ENCODE results near the gene MZB1. TPM values are rescaled to one million over a fixed set of nuclear protein-coding genes. Genes with fewer than 3 reads are reported as not detected.
"Not testable (repeated sequence)": the region's sequence is repeated elsewhere in the genome, so short reads cannot be mapped to it uniquely, and the experiment has no call there.

Gene MZB1
- total RNA-seq, 1 donor from 2014 or later = 0.38 TPM

DNA sequence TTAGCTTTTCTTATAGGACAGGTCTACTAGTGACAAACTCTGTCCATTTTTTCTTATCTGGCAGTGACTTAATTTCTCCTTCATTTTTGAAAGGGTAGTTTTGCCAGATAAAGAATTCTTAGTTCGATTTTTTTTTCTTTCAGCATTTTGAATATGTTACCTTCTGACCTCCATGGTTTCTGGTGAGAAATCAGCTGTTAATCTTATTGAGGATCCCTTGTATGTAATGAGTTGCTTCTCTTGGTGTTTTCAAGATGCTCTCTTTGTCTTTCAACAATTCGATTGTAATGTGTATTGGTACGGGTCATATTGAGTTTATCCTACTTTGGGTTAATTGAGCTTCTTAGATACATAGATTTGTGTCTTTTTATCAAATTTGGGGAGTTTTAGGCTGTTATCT is 35.5 kb downstream of the MZB1 start:
- TF ChIP-seq, protein P1, sequence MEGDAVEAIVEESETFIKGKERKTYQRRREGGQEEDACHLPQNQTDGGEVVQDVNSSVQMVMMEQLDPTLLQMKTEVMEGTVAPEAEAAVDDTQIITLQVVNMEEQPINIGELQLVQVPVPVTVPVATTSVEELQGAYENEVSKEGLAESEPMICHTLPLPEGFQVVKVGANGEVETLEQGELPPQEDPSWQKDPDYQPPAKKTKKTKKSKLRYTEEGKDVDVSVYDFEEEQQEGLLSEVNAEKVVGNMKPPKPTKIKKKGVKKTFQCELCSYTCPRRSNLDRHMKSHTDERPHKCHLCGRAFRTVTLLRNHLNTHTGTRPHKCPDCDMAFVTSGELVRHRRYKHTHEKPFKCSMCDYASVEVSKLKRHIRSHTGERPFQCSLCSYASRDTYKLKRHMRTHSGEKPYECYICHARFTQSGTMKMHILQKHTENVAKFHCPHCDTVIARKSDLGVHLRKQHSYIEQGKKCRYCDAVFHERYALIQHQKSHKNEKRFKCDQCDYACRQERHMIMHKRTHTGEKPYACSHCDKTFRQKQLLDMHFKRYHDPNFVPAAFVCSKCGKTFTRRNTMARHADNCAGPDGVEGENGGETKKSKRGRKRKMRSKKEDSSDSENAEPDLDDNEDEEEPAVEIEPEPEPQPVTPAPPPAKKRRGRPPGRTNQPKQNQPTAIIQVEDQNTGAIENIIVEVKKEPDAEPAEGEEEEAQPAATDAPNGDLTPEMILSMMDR (IDR thresholded peaks at IDR 0.05; ENCODE audit: unreplicated experiment) = no peak

DNA sequence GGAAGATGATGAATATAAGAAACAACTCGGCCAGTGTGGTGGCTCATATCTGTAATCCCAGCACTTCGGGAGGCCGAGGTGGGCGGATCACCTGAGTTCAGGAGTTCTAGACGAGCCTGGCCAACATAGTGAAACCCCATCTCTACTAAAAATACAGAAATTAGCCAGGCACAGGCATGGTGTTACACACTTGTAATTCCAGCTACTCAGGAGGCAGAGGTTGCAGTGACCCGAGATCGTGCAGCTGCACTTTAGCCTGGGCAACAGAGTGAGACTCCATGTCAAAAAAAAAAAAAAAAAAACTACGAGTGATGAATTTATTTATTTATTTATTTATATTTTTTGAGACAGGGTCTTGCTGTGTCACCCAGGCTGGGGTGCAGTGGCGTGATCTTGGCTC is 41.9 kb downstream of the MZB1 start:
- not testable (repeated sequence) for DNase-seq (ENCODE audit: low spot score); H3K27me3 Mint-ChIP-seq (ENCODE audit: unreplicated experiment); H3K9me3 Mint-ChIP-seq (ENCODE audit: unreplicated experiment); H3K4me3 Mint-ChIP-seq (ENCODE audit: unreplicated experiment); H3K27ac Mint-ChIP-seq (ENCODE audit: unreplicated experiment); H3K36me3 Mint-ChIP-seq (ENCODE audit: low read depth, unreplicated experiment)
- peaks cover 11% of the 10 kb centered on the region for H3K4me1 Mint-ChIP-seq (ENCODE audit: unreplicated experiment)

More for the DNA sequence above, 35.5 kb downstream of the MZB1 start:
- H3K4me3 Mint-ChIP-seq (ENCODE audit: unreplicated experiment) = no peak overlapping the region
- peaks cover 3% of the 10 kb centered on the region for H3K36me3 Mint-ChIP-seq (ENCODE audit: low read depth, unreplicated experiment)
- no peaks in the 10 kb centered on the region for H3K9me3 Mint-ChIP-seq (ENCODE audit: unreplicated experiment)
- no peak for DNase-seq (ENCODE audit: low spot score)
- no peaks in the 10 kb centered on the region for H3K27me3 Mint-ChIP-seq (ENCODE audit: unreplicated experiment)
- no peak overlapping the region for H3K27ac Mint-ChIP-seq (ENCODE audit: unreplicated experiment)
- H3K4me1 Mint-ChIP-seq (ENCODE audit: unreplicated experiment) = no peaks in the 10 kb centered on the region

GRCh38 chr5:139345442-139345841 is 44.3 kb downstream of the MZB1 start:
- H3K27ac Mint-ChIP-seq (ENCODE audit: unreplicated experiment); H3K27me3 Mint-ChIP-seq (ENCODE audit: unreplicated experiment): not testable (repeated sequence)
- peak overlapping the region; percentile 15 for H3K4me3 Mint-ChIP-seq (ENCODE audit: unreplicated experiment)

DNA sequence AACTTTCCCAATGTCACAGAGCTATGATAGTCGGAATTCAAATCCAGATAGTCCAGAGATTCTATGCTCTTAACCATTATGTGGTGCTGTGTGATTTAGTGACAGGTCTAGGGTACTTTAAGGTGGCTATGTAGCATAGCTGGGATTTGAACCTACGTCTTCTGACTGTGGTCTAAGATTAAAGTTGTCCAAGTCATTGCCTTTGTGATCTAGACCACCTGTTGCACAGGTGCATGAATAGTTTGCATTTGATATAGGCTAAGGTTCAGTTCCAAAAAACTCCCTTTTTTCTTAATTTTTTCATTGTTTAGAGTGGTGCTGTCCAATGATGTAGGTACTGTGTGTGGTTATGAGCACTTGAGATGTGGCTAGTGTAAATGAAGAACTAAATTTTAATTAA is 45.5 kb downstream of the MZB1 start:
- Mint-ChIP-seq H3K4me1 (ENCODE audit: unreplicated experiment) (peaks cover 27% of the 10 kb centered on the region), H3K4me3 (ENCODE audit: unreplicated experiment) (no peak overlapping the region), H3K27ac (ENCODE audit: unreplicated experiment) (no peak overlapping the region), H3K9me3 (ENCODE audit: unreplicated experiment) (no peaks in the 10 kb centered on the region), H3K27me3 (ENCODE audit: unreplicated experiment) (peaks cover 8% of the 10 kb centered on the region), H3K36me3 (ENCODE audit: low read depth, unreplicated experiment) (no peaks in the 10 kb centered on the region)
- no peak for DNase-seq (ENCODE audit: low spot score)
- TF ChIP-seq, protein P1 (IDR thresholded peaks at IDR 0.05; ENCODE audit: unreplicated experiment) = no peak

More at GRCh38 chr5:139345442-139345841, 44.3 kb downstream of the MZB1 start:
- H3K36me3 Mint-ChIP-seq (ENCODE audit: low read depth, unreplicated experiment); H3K9me3 Mint-ChIP-seq (ENCODE audit: unreplicated experiment); DNase-seq (ENCODE audit: low spot score): not testable (repeated sequence)
- peaks cover 27% of the 10 kb centered on the region for H3K4me1 Mint-ChIP-seq (ENCODE audit: unreplicated experiment)

GRCh38 chr5:139343476-139343875 is 46.2 kb downstream of the MZB1 start:
- Mint-ChIP-seq H3K4me1 (ENCODE audit: unreplicated experiment) (peaks cover 27% of the 10 kb centered on the region), H3K36me3 (ENCODE audit: low read depth, unreplicated experiment) (no peaks in the 10 kb centered on the region), H3K9me3 (ENCODE audit: unreplicated experiment) (no peaks in the 10 kb centered on the region), H3K27ac (ENCODE audit: unreplicated experiment) (no peak overlapping the region), H3K4me3 (ENCODE audit: unreplicated experiment) (peak overlapping the region; percentile 97), H3K27me3 (ENCODE audit: unreplicated experiment) (peaks cover 8% of the 10 kb centered on the region)
- TF ChIP-seq, protein P1 (IDR thresholded peaks at IDR 0.05; ENCODE audit: unreplicated experiment) = no peak
- DNase-seq (ENCODE audit: low spot score) = no peak

- Mint-ChIP-seq H3K4me1 (ENCODE audit: unreplicated experiment) (peaks cover 27% of the 10 kb centered on the region), H3K27ac (ENCODE audit: unreplicated experiment) (peak overlapping the region; percentile 99), H3K27me3 (ENCODE audit: unreplicated experiment) (peaks cover 8% of the 10 kb centered on the region), H3K36me3 (ENCODE audit: low read depth, unreplicated experiment) (no peaks in the 10 kb centered on the region), H3K9me3 (ENCODE audit: unreplicated experiment) (no peaks in the 10 kb centered on the region), H3K4me3 (ENCODE audit: unreplicated experiment) (peak overlapping the region; percentile 97)
- DNase-seq (ENCODE audit: low spot score) = no peak
- TF ChIP-seq, protein P1 (IDR thresholded peaks at IDR 0.05; ENCODE audit: unreplicated experiment) = no peak
These were observed 47.3 kb downstream of the MZB1 start for GRCh38 chr5:139342423-139342723.
